GM10266 (cell line): ENCODE measurements around the gene HOMER1.

Source experiments
- DNase-seq: peaks from one replicate; pipeline ENCODE4 v3.0.0; 2012; ENCODE audit errors: extremely low spot score
- CTCF ChIP-seq: IDR thresholded peaks from 2 replicates; pipeline ENCODE4 v1.5.1; 2012; ENCODE audit warnings: mild to moderate bottlenecking, low read depth; ENCODE audit not compliant: control insufficient read depth, insufficient read depth; ENCODE audit errors: missing control alignments

Gene HOMER1

DNA sequence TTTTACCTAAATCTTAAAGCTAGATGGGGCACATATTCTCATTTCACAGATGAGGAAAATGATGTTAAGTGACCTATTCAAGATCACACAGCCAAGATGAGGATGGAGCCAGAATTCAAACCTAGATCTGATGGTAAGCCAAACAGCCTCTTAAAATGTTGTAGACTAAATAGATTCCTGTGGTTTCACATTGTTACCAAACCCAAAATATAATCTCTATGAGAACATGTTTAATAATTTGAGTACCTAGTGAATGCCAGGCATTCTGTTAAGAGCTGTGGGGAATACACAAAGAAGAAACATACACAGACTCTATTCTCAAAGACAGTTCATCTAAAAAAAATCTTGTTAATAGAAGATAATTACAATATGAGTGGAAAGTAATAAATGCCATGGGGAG is 25.2 kb downstream of the HOMER1 start:
- TF ChIP-seq CTCF, result no peak
- DNase-seq, result no peak

DNA sequence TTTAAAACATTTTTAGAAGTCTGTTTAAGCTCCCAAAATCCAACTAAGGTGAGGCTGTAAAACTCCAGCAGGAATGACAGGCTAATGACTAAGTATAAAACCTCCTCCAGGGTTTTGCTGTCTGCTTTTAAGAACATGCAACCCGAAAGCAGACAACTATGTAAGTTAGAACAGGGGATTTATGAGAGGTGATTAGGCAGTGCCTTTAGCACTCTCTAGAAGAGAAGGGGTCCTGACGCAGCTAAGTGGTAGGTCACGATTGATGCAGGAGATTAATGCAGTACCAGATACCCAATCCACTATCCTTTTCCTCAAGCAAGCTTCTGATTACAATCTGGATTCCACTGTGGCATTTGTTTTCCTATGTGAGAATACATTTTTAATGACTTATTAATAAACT is 25.9 kb downstream of the HOMER1 start:
- no peak for TF ChIP-seq CTCF
- DNase-seq, result no peak

DNA sequence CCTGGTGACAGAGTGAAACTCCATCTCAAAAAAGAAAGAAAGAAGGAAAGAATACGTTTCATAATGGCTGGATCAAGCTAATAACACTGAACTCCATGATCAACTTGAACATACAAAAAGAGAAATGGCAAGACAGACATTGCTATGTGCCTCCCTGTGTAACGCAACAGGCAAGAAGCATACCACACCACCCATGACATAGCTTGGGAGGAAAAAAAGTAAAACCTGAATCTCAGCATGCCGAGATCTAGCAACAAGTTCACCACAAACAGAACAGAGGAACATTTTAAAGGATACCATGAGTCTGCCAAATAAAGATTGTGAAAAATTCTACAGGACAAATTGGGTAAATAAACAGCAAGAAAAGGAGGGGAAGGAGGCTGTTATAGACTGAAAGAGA is 26.7 kb downstream of the HOMER1 start:
- DNase-seq, result no peak
- TF ChIP-seq CTCF, result no peak

- DNase-seq, result no peak
- no peak for TF ChIP-seq CTCF
Measured at GRCh38 chr5:79486116-79486515, 27.8 kb downstream of the HOMER1 start.

DNA sequence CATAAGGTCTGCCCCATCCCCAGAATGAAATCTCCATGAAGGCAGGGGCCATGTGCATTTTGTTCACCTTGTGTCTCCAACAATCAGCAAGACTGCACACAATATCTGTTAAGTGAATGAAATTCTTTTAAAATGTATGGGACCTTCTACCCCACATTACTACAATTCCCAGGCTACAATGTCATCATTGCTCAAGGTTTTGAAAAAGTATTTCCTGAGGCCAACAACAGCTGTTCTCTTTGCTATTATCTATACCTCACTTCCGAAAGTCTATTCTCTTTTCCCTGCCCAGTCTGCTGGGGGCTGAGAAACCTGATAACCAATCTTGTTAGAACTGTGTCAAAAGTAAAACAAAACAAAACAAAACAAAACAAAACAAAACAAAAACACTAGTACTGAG is 29.2 kb downstream of the HOMER1 start:
- TF ChIP-seq CTCF, result no peak
- DNase-seq, result no peak

GRCh38 chr5:79481574-79481973 is 32.4 kb downstream of the HOMER1 start:
- no peak for TF ChIP-seq CTCF

GRCh38 chr5:79480991-79481390 is 32.9 kb downstream of the HOMER1 start:
- no peak for TF ChIP-seq CTCF
- no peak for DNase-seq

More at GRCh38 chr5:79481574-79481973, 32.4 kb downstream of the HOMER1 start:
- no peak for DNase-seq
